IPS DF 19.7 (cell line): Measurements from ENCODE around the gene BRF1.

Experiments
- DNase-seq: peaks from one replicate; pipeline ENCODE4 v3.0.0-alpha.2; 2013; ENCODE audit warnings: low read depth, low spot score

BRF1 gene

GRCh38 chr14:105196265-105196960 is 104.4 kb downstream of the BRF1 start:
- no peak for DNase-seq

GRCh38 chr14:105195522-105196264 is 105.1 kb downstream of the BRF1 start:
- DNase-seq = no peak

GRCh38 chr14:105195051-105195450 is 105.8 kb downstream of the BRF1 start:
- DNase-seq = no peak

DNA sequence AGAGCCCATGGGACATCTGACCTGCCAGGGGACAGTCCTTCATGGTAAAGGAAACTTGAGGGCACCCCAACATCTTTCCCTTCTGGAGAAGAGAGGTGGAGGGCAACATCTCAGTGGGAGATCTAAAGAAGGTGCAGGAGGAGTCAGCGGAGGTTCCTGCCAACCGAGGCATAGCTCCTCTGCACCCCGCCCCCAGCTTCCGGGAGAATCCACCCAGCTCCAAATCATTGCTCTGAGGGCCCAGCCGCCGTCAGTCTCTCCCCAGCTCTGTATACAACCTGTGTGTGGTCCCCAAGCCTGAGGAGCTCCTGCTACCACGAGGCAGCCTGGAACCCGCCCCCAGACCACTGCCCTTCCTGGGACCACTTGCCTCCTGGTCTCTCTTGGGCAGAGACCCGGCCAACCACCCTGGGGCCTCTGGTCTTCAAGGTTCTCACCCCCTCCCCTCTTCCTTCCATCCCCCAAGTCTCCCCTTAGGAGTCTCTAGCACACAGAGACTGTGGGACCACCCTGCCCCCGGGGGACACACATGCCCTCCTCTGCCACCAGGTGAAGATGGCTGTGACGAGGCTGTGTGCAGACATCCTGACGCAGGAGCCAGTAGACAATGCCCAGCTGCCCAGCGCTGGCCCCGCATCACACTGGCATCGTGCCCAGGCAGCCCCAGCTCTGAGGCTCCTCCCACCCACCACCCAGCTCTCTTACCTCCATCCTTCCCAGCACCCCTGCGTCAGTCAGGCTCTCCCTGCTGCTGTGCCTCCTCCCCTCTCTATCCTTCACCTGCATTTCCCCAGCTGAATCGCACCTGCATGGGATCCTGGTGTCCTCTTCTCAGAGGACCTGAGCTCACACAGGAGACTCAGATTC is 106.7 kb downstream of the BRF1 start:
- no peak for DNase-seq

GRCh38 chr14:105192866-105193731 is 107.7 kb downstream of the BRF1 start:
- no peak for DNase-seq

DNA sequence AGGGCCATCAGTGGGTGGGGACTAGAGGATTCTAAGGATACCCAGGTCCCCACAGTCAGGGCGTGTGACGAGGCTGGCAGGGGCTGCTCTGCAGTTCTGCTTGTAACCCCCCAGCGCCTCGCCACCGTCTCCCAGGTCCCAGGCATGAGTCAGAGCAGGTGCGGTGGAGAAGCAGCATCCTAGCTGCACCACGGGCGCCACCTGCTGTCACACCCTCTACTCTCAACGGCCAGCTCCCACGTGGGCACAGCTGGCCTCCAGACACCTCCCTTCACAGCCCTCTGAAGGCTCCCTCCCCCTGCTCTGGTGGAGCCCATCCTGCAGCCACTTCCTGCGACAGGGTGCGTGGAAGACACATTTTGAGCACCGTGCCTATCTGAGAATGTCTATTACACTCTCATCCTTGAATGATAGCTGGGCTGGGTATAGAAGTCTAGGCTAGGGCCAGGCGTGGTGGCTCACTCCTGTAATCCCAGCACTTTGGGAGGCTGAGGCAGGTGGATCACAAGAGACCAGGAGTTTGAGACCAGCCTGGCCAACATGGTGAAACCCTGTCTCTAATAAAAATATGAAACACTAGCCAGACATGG is 112.8 kb downstream of the BRF1 start:
- DNase-seq = no peak

GRCh38 chr14:105187116-105187515 is 113.7 kb downstream of the BRF1 start:
- DNase-seq = no peak

GRCh38 chr14:105185973-105186372 is 114.8 kb downstream of the BRF1 start:
- no peak for DNase-seq

- DNase-seq = no peak
Measured at GRCh38 chr14:105185001-105185400, 115.8 kb downstream of the BRF1 start.

DNA sequence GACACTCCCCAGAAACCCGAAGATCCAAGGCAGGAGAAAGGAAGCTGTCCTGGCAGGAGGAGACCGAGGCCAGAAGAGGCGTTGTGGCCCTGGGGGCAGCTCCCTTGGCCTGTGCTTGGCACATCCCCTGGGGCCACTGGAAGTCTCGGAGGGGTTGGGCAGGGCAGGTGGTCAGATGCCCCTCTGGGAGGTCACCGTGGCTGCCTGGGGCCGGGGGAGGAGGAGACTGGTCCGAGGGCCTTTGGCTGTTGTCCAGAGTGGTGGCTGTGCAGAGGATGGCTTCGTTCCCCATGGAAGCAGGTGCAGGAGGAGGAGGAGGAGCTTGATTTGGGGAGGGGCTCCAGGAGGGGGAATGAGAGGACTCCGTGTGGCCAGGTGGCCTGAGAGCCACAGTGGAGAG is 116.3 kb downstream of the BRF1 start:
- no peak for DNase-seq

DNA sequence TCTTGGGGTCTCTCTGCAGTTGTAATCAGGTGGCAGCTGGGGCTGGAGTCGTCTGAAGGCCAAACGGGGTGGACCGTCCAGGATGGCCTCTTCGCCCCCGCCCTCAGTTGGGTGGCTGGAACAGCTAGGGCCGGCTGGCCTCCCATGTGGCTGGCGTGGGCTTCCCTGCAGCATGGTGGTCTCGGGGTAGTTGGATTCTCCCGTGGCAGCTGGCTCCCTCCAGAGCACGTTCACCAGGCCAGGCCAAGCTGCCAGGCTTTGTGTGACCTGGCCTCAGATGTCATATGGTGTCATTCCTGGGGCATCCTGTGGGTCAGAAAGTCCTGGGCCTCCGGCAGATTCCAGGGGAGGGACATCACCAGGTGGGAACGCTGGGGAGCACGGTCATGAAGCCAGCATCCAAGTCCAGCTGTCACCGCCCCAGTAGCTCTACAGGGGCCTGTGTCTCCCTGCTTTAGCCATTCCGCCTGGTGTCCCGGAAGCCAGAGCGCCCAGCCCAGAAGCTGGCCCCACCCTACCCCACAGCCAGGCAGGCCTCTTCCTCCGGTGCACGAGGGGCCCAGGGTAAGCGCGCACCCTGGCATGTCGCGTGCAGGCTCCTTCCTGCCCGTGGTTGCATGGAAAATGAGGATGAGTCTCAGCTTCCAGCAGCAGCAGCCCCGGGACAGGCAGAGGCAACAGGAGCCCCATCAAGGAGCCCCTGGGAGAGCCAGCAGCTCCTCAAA is 118.3 kb downstream of the BRF1 start:
- DNase-seq = no peak

GRCh38 chr14:105181549-105182295 is 119.1 kb downstream of the BRF1 start:
- DNase-seq = no peak

DNA sequence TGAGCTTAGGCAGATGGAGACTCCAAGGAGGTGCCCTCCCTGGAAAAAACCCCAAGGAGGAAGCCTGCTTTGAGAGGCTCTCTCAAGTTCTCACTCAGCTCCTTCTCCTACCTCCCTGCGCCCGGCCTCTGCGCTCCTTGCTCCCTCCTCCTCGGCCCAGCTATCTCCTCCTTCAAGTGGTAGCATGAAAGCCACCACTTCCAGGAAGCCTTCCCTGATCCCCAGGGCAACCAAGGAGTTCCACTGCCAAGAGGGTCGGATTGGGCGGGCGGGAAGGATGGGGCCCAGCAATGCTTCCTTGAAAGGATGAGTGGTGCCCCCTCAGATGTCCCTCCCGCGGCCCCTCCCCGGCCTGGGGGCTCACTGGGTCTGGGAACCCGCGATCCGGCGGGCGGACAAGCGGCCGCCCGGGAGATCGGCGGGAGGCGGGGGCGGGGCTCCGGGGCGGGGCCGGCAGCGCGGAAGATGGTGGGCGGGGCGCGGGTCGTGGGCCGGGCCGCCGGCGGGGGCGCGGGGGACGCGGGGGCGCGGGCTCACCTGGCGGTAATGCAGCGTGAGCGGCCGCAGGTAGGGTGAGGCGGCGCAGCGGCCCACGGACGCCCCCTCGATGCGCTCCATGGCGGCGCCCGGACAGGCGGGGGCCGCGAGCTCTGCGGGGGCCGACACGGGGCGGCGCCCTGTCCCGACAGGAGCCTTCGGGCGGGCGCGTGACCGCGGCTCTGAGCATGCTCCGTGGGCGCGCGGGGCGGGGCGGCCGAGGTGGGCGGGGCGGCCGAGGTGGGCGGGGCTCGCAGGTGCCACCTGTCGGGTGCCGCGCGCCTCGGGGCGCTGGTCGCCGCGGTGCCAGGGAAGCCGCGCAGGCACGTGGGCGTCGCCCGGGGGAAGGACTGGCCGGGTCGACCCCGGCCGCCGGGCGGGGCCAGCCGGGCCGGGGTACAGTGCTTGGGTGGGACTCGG is 119.9 kb downstream of the BRF1 start, which contains the start of gene NUDT14:
TSS of gene NUDT14 (minus strand) at position 721 of the 957 bp plus-strand sequence. CDS start at position 618, 103 bp downstream.
- no peak for DNase-seq

DNA sequence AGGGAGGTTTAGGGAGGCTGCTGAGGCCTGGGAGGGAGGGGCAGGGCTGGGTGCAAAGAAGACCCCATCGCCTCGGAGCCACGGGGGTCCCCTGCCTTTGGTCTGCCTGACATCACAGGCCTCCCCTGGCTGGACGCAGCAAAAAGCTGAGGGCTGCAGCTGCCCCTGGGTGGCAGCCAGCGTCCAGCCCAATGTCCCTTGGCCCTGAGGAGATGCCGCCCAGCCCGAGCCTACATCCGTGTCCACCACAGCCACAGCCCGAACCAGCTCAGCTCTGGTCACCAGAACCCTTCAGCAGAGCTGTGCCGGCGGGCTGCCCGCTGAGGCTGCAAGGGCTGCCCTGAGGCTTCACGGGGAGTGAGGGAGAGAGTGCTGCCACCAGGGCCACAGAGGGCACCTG is 121.6 kb downstream of the BRF1 start:
- DNase-seq = no peak

- no peak for DNase-seq
Measured at GRCh38 chr14:105178868-105179140, 122.0 kb downstream of the BRF1 start.

GRCh38 chr14:105178069-105178867 is 122.5 kb downstream of the BRF1 start:
- no peak for DNase-seq

DNA sequence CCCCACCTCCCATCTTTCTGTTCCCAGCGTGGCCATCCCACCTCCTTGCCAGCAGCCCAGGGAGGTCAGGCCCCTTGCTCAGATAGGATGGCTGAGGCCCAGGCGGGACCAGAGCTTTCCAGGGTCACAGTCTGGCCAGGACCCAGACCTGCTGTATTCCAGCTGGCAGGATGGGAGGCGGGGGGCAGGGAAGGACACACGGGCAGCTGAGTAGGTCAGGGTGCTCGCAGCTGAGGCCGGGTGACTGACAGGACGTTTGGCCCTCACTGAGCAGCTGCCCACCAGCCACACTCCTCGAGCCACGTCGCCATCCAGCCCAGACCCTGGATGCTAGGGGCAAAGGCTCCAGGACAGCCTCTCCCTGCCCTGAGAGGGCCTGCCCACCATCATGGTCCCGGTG is 123.7 kb downstream of the BRF1 start:
- DNase-seq = no peak

DNA sequence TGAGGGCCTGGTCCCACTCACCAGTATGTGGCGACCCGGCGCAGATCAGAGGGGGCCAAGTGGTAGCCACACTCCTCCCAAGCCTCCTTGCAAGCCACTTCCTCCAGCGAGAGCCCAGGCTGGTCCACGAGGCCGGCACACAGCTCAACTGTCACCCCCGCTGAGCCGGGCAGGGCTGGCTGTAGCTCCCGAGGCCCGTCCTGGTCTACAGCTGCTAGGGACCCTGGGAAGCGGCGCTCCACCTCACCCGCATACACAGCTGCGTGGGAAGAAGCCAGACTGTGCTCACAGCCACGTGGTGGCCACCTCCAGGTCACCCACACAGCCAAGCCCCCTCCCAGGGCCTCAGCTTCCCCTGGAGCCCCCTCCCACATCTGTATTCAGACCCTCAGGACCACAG is 124.3 kb downstream of the BRF1 start:
- DNase-seq = no peak
